ENCODE results near the gene MYOM1.

DNA sequence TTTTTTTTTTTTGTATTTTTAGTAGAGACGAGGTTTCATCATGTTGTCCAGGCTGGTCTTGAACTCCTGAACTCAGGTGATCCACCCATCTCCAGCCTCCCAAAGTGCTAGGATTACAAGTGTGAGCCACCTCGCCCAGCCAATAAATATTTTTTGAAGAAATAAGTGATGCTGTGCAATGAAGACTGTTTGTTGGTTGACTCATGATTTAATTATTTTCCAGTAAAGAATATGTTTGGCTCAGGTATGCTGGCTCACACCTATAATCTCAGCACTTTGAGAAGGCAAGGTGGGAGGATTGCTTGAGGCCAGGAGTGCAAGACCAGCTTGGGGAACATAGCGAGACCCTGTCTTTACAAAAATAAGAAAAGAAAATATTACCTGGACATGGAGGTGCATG lies 165.0 kb downstream of the MYOM1 start:
- TF ChIP-seq, protein P1, sequence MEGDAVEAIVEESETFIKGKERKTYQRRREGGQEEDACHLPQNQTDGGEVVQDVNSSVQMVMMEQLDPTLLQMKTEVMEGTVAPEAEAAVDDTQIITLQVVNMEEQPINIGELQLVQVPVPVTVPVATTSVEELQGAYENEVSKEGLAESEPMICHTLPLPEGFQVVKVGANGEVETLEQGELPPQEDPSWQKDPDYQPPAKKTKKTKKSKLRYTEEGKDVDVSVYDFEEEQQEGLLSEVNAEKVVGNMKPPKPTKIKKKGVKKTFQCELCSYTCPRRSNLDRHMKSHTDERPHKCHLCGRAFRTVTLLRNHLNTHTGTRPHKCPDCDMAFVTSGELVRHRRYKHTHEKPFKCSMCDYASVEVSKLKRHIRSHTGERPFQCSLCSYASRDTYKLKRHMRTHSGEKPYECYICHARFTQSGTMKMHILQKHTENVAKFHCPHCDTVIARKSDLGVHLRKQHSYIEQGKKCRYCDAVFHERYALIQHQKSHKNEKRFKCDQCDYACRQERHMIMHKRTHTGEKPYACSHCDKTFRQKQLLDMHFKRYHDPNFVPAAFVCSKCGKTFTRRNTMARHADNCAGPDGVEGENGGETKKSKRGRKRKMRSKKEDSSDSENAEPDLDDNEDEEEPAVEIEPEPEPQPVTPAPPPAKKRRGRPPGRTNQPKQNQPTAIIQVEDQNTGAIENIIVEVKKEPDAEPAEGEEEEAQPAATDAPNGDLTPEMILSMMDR (IDR thresholded peaks at IDR 0.05) = no peak
- no peak for TF ChIP-seq POLR2A (IDR thresholded peaks at IDR 0.05)

Data from thyroid gland (tissue), 4 donors.